Endothelial cell of umbilical vein (primary cell): ENCODE results near the gene ARNT2. TPM values are rescaled to one million over a fixed set of nuclear protein-coding genes. Genes with fewer than 3 reads are reported as not detected.

Experiments used
- BruUV-seq: library from RNA; stranded (reverse); fragments of 400-500 nt; replicated peaks from 2 replicates; lab custom pipeline; 2021; lab: Mats Ljungman, UMichigan
- CTCF ChIA-PET: fragments of 300-600, 350-600 bp; sonication (Branson Sonifier 250); formaldehyde crosslinking; loops from one replicate; lab custom pipeline; 2021; ENCODE audit warnings: antibody characterized with exemption, inconsistent platforms; lab: Charles Lee
- POLR2A ChIA-PET: fragments of 300-600, 350-600 bp; sonication (Branson Sonifier 250); formaldehyde crosslinking; loops from one replicate; lab custom pipeline; 2021; ENCODE audit warnings: antibody characterized with exemption, inconsistent platforms; lab: Charles Lee
- DNase-seq: peaks from one replicate; pipeline ENCODE4 v3.0.0-alpha.2; 2011; ENCODE audit warnings: low read depth, low spot score
- FAIRE-seq: peaks from 2 replicates; lab custom pipeline; 2011; peaks lifted over from hg19 to GRCh38; lab: Jason Lieb, UNC
- H2AFZ ChIP-seq: 2 replicates; pipeline ENCODE4 v1.6.0; 2012; ENCODE audit warnings: low read depth, low read length, control low read depth, inconsistent platforms
- H3K27ac ChIP-seq: 2 replicates; pipeline ENCODE4 v1.5.1; 2011; ENCODE audit warnings: low read depth, mild to moderate bottlenecking, control low read depth, low read length, moderate library complexity; ENCODE audit not compliant: insufficient read depth
- H3K27me3 ChIP-seq, 2 experiments: 2 replicates each; pipeline versions ENCODE4 v1.6.0 to v1.6.1; 2011; ENCODE audit warnings: low read length in 2 of 2, mixed read lengths in 1 of 2; ENCODE audit not compliant: control insufficient read depth in 2 of 2, insufficient read depth in 2 of 2
- H3K36me3 ChIP-seq, 2 experiments: 2 replicates in 1 of 2; 3 replicates in 1 of 2; pipeline ENCODE4 v1.5.1; 2011; ENCODE audit warnings: low read length in 2 of 2, mild to moderate bottlenecking in 1 of 2, moderate library complexity in 1 of 2; ENCODE audit not compliant: control insufficient read depth in 2 of 2, insufficient read depth in 2 of 2; ENCODE audit errors: extremely low read depth in 1 of 2
- H3K4me1 ChIP-seq: 3 replicates; pipeline ENCODE4 v1.5.1; 2011; ENCODE audit warnings: mild to moderate bottlenecking, low read length; ENCODE audit not compliant: control insufficient read depth, insufficient read depth; ENCODE audit errors: extremely low read depth
- H3K4me2 ChIP-seq: 2 replicates; pipeline ENCODE4 v1.6.1; 2011; ENCODE audit warnings: low read length, control low read depth, mixed read lengths; ENCODE audit not compliant: insufficient read depth
- H3K4me3 ChIP-seq, 3 experiments: fragments of 200-600 bp in 1 of 3; sonication (generic), shearing (Covaris generic) in 1 of 3; replicated peaks in 1 of 3; 2 replicates each; pipeline ENCODE4 v1.5.1; 2011 to 2016; ENCODE audit warnings: control low read depth in 3 of 3, low read length in 3 of 3, mild to moderate bottlenecking in 2 of 3, inconsistent platforms in 1 of 3, low read depth in 1 of 3, moderate library complexity in 1 of 3; ENCODE audit not compliant: insufficient read depth in 1 of 3
- H3K79me2 ChIP-seq: 2 replicates; pipeline ENCODE4 v1.6.0; 2012; ENCODE audit warnings: low read length, inconsistent platforms; ENCODE audit not compliant: control insufficient read depth, insufficient read depth
- H3K9ac ChIP-seq: replicated peaks from 2 replicates; pipeline ENCODE3; 2011; ENCODE audit warnings: low read length, control low read depth; ENCODE audit not compliant: insufficient read depth; ENCODE audit errors: extremely low read depth
- H3K9me1 ChIP-seq: replicated peaks from 3 replicates; pipeline ENCODE4 v1.6.0; 2011; ENCODE audit warnings: mild to moderate bottlenecking, low read length; ENCODE audit not compliant: control insufficient read depth, insufficient read depth; ENCODE audit errors: extremely low read depth
- H3K9me3 ChIP-seq: replicated peaks from 2 replicates; pipeline ENCODE4 v1.5.1; 2012; ENCODE audit warnings: low read length, inconsistent platforms; ENCODE audit not compliant: control insufficient read depth, insufficient read depth
- H4K20me1 ChIP-seq: replicated peaks from 2 replicates; pipeline ENCODE3; 2011; ENCODE audit warnings: mild to moderate bottlenecking, low read length; ENCODE audit not compliant: control insufficient read depth, insufficient read depth; ENCODE audit errors: extremely low read depth
- EZH2 ChIP-seq: IDR thresholded peaks from 2 replicates; pipeline ENCODE4 v1.6.1; 2012; ENCODE audit warnings: borderline replicate concordance, low read depth, mild to moderate bottlenecking, moderate library complexity, low read length, inconsistent platforms; ENCODE audit not compliant: severe bottlenecking
- FOS ChIP-seq: IDR thresholded peaks from 2 replicates; pipeline ENCODE4 v1.6.1; 2011; ENCODE audit warnings: mild to moderate bottlenecking, low read length, moderate library complexity, borderline replicate concordance; ENCODE audit not compliant: insufficient read depth
- GATA2 ChIP-seq: IDR thresholded peaks from 2 replicates; pipeline ENCODE4 v1.7.0; 2011; ENCODE audit warnings: low read depth, mild to moderate bottlenecking, moderate library complexity, mixed read lengths, low read length; ENCODE audit not compliant: insufficient read length, insufficient read depth
- JUN ChIP-seq: IDR thresholded peaks from 2 replicates; pipeline ENCODE4 v1.6.1; 2011; ENCODE audit warnings: borderline replicate concordance, low read depth; ENCODE audit not compliant: insufficient read length, insufficient read depth
- MYC ChIP-seq: IDR thresholded peaks from one replicate; pipeline ENCODE4 v1.6.1; 2011; ENCODE audit warnings: mild to moderate bottlenecking, low read depth, low read length
- POLR2A ChIP-seq: IDR thresholded peaks from 2 replicates; pipeline ENCODE4 v1.6.1; 2012; ENCODE audit warnings: low read depth, mild to moderate bottlenecking, control low read depth, low read length
- POLR2AphosphoS5 ChIP-seq: IDR thresholded peaks from 2 replicates; pipeline ENCODE4 v1.6.1; 2012; ENCODE audit warnings: low read depth, mild to moderate bottlenecking, control low read depth, low read length, moderate library complexity; ENCODE audit not compliant: insufficient read depth
- dilution Hi-C: fragments of 300-500 bp; cut with MboI; formaldehyde crosslinking; loops from one replicate; pipeline ENCODE4 v1.15.0; 2019; ENCODE audit warnings: low sequenced_read_pairs; ENCODE audit not compliant: extremely low pct_ligation_motif_present
- intact Hi-C: fragments of 100-400 bp; cut with micrococcal nuclease; formaldehyde crosslinking; loops from one replicate; pipeline ENCODE4 v1.10.0; 2022
- polyA plus RNA-seq, 4 experiments: library from polyadenylated mRNA; depleted of rRNA in 3 of 4; stranded (reverse) in 3 of 4; unstranded in 1 of 4; fragments of >200 nt; gene quantifications; 2 replicates each; pipeline versions ENCODE4 v1.2.1 to v1.2.3, GENCODE V29; 2011 to 2012; ENCODE audit warnings: missing spikeins in 1 of 4
- total RNA-seq: library from RNA; stranded (reverse); gene quantifications from 2 replicates; pipeline ENCODE4 v1.2.3, GENCODE V29; 2021
- TF ChIP-seq, protein P1 (sequence below): IDR thresholded peaks from 2 replicates; pipeline ENCODE4 v1.6.1; 2011; ENCODE audit not compliant: insufficient read depth, insufficient read length
- TF ChIP-seq, protein P2 (sequence below), 2 donors: IDR thresholded peaks; 1 replicate in 1 of 2; 2 replicates in 1 of 2; pipeline ENCODE4 v1.5.1; 2011; ENCODE audit warnings: low read length in 2 of 2, mild to moderate bottlenecking in 2 of 2, moderate library complexity in 2 of 2, control low read depth in 1 of 2, inconsistent platforms in 1 of 2, low read depth in 1 of 2; ENCODE audit not compliant: insufficient read depth in 1 of 2; ENCODE audit errors: extremely low read depth in 1 of 2

Gene ARNT2
- total and polyA plus RNA-seq, 2 donors (not counting 3 experiments of a cell fraction or from before 2014, with no cell fraction given), result 0.03 to 0.20 TPM

DNA sequence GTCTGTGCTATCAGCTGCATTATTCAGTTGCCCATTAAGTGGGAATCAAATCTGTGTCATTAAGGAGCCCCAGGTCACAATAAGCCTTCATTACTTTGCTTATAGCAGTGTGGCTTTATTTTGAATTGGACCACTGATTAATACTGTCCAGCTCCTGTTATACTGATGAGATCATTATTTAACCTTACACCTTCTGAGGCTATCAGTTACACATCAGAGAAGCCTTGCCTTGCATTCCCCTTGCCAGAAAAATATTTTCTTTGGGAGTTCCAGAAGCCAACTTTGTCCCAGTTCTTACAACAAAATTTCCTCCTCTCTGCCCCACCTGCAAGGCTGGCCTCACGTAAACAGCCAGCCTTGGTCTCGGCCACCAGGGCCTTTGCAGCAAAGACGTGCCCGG, 29.7 kb upstream of the ARNT2 start:
- no peak for FAIRE-seq

More for the DNA sequence above, 29.7 kb upstream of the ARNT2 start:
- H3K36me3 ChIP-seq, result no peaks in the 10 kb centered on the region
- H3K27me3 ChIP-seq, result no peaks in the 10 kb centered on the region
- no peak overlapping the region for H2AFZ ChIP-seq
- ChIA-PET POLR2A (no interaction called here), CTCF (no interaction called here)
- no peaks in the 10 kb centered on the region for H3K9me3 ChIP-seq
- H4K20me1 ChIP-seq, result no peaks in the 10 kb centered on the region
- H3K9ac ChIP-seq, result no peak overlapping the region
- H3K79me2 ChIP-seq, result no peaks in the 10 kb centered on the region
- H3K4me2 ChIP-seq, result no peak overlapping the region
- TF ChIP-seq POLR2A (no peak), JUN (no peak), EZH2 (no peak), GATA2 (no peak), POLR2AphosphoS5 (no peak), FOS (no peak), MYC (no peak)
- TF ChIP-seq, protein P1, sequence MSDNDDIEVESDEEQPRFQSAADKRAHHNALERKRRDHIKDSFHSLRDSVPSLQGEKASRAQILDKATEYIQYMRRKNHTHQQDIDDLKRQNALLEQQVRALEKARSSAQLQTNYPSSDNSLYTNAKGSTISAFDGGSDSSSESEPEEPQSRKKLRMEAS, result no peak
- TF ChIP-seq, protein P2, sequence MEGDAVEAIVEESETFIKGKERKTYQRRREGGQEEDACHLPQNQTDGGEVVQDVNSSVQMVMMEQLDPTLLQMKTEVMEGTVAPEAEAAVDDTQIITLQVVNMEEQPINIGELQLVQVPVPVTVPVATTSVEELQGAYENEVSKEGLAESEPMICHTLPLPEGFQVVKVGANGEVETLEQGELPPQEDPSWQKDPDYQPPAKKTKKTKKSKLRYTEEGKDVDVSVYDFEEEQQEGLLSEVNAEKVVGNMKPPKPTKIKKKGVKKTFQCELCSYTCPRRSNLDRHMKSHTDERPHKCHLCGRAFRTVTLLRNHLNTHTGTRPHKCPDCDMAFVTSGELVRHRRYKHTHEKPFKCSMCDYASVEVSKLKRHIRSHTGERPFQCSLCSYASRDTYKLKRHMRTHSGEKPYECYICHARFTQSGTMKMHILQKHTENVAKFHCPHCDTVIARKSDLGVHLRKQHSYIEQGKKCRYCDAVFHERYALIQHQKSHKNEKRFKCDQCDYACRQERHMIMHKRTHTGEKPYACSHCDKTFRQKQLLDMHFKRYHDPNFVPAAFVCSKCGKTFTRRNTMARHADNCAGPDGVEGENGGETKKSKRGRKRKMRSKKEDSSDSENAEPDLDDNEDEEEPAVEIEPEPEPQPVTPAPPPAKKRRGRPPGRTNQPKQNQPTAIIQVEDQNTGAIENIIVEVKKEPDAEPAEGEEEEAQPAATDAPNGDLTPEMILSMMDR (IDR thresholded peaks at IDR 0.05; ENCODE audit: extremely low read depth in 1 of 2, insufficient read depth in 1 of 2, low read depth in 1 of 2, low read length in 2 of 2), result no peak
- H3K4me1 ChIP-seq, result no peaks in the 10 kb centered on the region
- intact Hi-C loops (no loop called here), dilution Hi-C loops (no loop called here)
- H3K27ac ChIP-seq, result no peak overlapping the region
- no peaks in the 10 kb centered on the region for H3K9me1 ChIP-seq
- no peak for DNase-seq
- no peak overlapping the region for H3K4me3 ChIP-seq
- no TSS peak for BruUV-seq
